H7 (cell line): ENCODE measurements around the gene NACC2. TPM values are rescaled to one million over a fixed set of nuclear protein-coding genes. Genes with fewer than 3 reads are reported as not detected.

Experiments used
- DNase-seq: peaks from one replicate; pipeline ENCODE4 v3.0.0; 2012
- H3K27me3 ChIP-seq: 2 replicates; pipeline ENCODE4 v1.6.0; 2011; ENCODE audit warnings: mild to moderate bottlenecking, low read length; ENCODE audit not compliant: control insufficient read depth, insufficient read depth
- H3K36me3 ChIP-seq: replicated peaks from 2 replicates; pipeline ENCODE4 v1.5.1; 2011; ENCODE audit warnings: low read length; ENCODE audit not compliant: control insufficient read depth, insufficient read depth
- H3K4me3 ChIP-seq: 2 replicates; pipeline ENCODE4 v1.5.1; 2011; ENCODE audit warnings: low read depth, mild to moderate bottlenecking, control low read depth, low read length, moderate library complexity; ENCODE audit not compliant: insufficient read depth
- total RNA-seq: library from RNA; depleted of rRNA; stranded (reverse); fragments of >200 nt; shearing (Covaris generic); gene quantifications from 2 replicates; pipeline ENCODE4 v1.2.3, GENCODE V29; 2014

Gene NACC2
- total RNA-seq, 1 experiment from 2014 or later = 19.3 TPM

GRCh38 chr9:136007934-136008692 is 87.0 kb downstream of the NACC2 start:
- DNase-seq = peak; percentile 82
- H3K4me3 ChIP-seq = no peak overlapping the region
- H3K36me3 ChIP-seq = no peaks in the 10 kb centered on the region
- H3K27me3 ChIP-seq = no peaks in the 10 kb centered on the region

GRCh38 chr9:136007276-136007933 is 87.7 kb downstream of the NACC2 start:
- no peak overlapping the region for H3K4me3 ChIP-seq
- no peaks in the 10 kb centered on the region for H3K27me3 ChIP-seq
- no peaks in the 10 kb centered on the region for H3K36me3 ChIP-seq
- DNase-seq = no peak

GRCh38 chr9:136006169-136006568 is 88.9 kb downstream of the NACC2 start:
- Histone ChIP-seq H3K27me3 (no peaks in the 10 kb centered on the region), H3K36me3 (no peaks in the 10 kb centered on the region), H3K4me3 (no peak overlapping the region)
- DNase-seq = no peak

GRCh38 chr9:136004712-136005111 is 90.4 kb downstream of the NACC2 start:
- Histone ChIP-seq H3K27me3 (no peaks in the 10 kb centered on the region), H3K36me3 (no peaks in the 10 kb centered on the region), H3K4me3 (no peak overlapping the region)
- peak; percentile 94 for DNase-seq

GRCh38 chr9:136004219-136004618 is 90.9 kb downstream of the NACC2 start:
- no peak for DNase-seq
- Histone ChIP-seq H3K36me3 (no peaks in the 10 kb centered on the region), H3K27me3 (no peaks in the 10 kb centered on the region), H3K4me3 (no peak overlapping the region)

- H3K27me3 ChIP-seq = no peaks in the 10 kb centered on the region
- no peak overlapping the region for H3K4me3 ChIP-seq
- DNase-seq = no peak
- no peaks in the 10 kb centered on the region for H3K36me3 ChIP-seq
These were observed 91.5 kb downstream of the NACC2 start for GRCh38 chr9:136003411-136004218.

- DNase-seq = no peak
- H3K27me3 ChIP-seq = no peaks in the 10 kb centered on the region
These were observed 92.2 kb downstream of the NACC2 start for GRCh38 chr9:136002881-136003280.

GRCh38 chr9:136002215-136002614 is 92.9 kb downstream of the NACC2 start:
- no peaks in the 10 kb centered on the region for H3K36me3 ChIP-seq

More at GRCh38 chr9:136002881-136003280, 92.2 kb downstream of the NACC2 start:
- Histone ChIP-seq H3K4me3 (no peak overlapping the region), H3K36me3 (no peaks in the 10 kb centered on the region)

GRCh38 chr9:136001231-136001630 is 93.9 kb downstream of the NACC2 start:
- Histone ChIP-seq H3K4me3 (no peak overlapping the region), H3K36me3 (no peaks in the 10 kb centered on the region), H3K27me3 (no peaks in the 10 kb centered on the region)
- peak; percentile 85 for DNase-seq

More at GRCh38 chr9:136002215-136002614, 92.9 kb downstream of the NACC2 start:
- Histone ChIP-seq H3K27me3 (no peaks in the 10 kb centered on the region), H3K4me3 (no peak overlapping the region)
- DNase-seq = no peak

- no peaks in the 10 kb centered on the region for H3K27me3 ChIP-seq
- no peaks in the 10 kb centered on the region for H3K36me3 ChIP-seq
- no peak for DNase-seq
- H3K4me3 ChIP-seq = no peak overlapping the region
These were observed 96.5 kb downstream of the NACC2 start for GRCh38 chr9:135998410-135999071.

- Histone ChIP-seq H3K27me3 (no peaks in the 10 kb centered on the region), H3K36me3 (no peaks in the 10 kb centered on the region), H3K4me3 (no peak overlapping the region)
- no peak for DNase-seq
These were observed 97.1 kb downstream of the NACC2 start for GRCh38 chr9:135998016-135998380.

GRCh38 chr9:135997090-135998015 is 97.7 kb downstream of the NACC2 start:
- no peaks in the 10 kb centered on the region for H3K27me3 ChIP-seq
- H3K36me3 ChIP-seq = no peaks in the 10 kb centered on the region
- no peak for DNase-seq
- H3K4me3 ChIP-seq = no peak overlapping the region

GRCh38 chr9:135995816-135996215 is 99.3 kb downstream of the NACC2 start:
- Histone ChIP-seq H3K27me3 (no peaks in the 10 kb centered on the region), H3K36me3 (no peaks in the 10 kb centered on the region), H3K4me3 (no peak overlapping the region)
- DNase-seq = no peak
